Activated CD8-positive, alpha-beta memory T cell treated with anti-CD3 and anti-CD28 coated beads for 36 hours (primary cell): ENCODE measurements around the gene ANKRD34B. TPM values are rescaled to one million over a fixed set of nuclear protein-coding genes. Genes with fewer than 3 reads are reported as not detected.
"Not testable (repeated sequence)": the region's sequence is repeated elsewhere in the genome, so short reads cannot be mapped to it uniquely, and the experiment has no call there.

Experiments used
- CTCF ChIA-PET: fragments of 350-600 bp; sonication (Branson Sonifier 250); formaldehyde crosslinking; loops from one replicate; lab custom pipeline; 2021; ENCODE audit warnings: antibody characterized with exemption; lab: Charles Lee
- POLR2A ChIA-PET: fragments of 350-600 bp; sonication (Branson Sonifier 250); formaldehyde crosslinking; loops from one replicate; lab custom pipeline; 2021; ENCODE audit warnings: antibody characterized with exemption; lab: Charles Lee
- total RNA-seq, 2 experiments: library from RNA; stranded (reverse); gene quantifications; one replicate each; pipeline ENCODE4 v1.2.3, GENCODE V29; 2021

ANKRD34B gene
- not detected for total RNA-seq

DNA sequence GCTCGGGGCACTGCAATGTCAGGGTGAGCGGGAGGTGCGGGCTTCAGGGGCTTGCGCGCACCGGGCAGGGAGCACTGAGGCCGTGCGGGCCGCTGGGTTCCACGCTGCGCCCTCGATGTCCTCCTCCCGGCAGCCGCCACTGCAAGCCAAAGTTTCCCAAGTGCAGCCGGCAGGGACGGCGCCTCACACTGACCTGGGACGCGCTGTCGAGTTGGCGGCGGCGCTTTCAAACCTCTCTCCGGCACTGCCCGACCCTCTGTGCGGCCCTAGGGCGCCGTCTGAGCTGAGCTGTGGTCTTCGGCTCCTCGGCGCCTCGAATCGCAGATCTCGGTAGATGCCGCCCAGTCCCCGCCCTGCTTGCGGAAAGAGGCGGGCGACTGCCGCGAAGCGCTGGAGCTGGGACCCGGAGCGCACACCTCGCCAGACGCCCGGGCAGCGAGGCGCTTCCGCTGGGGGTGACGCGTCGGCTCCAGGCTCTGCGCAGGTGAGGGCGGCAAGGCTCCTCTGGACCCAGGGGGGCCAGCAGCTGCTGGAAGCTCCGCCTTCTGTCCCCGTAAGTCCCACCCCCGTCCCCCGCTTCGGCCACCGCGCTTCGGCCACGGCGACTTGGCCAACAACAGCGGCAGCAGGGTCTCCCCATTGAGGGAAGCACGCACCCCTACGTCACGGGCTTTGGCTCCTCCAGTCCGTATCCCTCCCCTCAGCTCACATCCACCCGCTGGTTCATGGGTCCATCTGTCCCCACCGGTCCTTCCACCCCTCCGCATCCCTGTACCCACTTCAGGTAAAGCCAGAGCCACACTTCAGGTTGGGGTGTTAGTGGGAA, at the start of gene ANKRD34B:
Gene ANKRD34B, minus strand, starts transcription at position 320 of the 826 bp plus-strand sequence. CDS start 10,261 bp downstream, outside the sequence.
- POLR2A ChIA-PET: interaction anchor here (0.6 kb wide), 1 partner anchor 29 kb away, joined by 11 read pairs; no protein-coding TSS in a partner anchor
- CTCF ChIA-PET: no interaction called here

- ChIA-PET POLR2A (no interaction called here), CTCF (no interaction called here)
Observed at GRCh38 chr5:80619086-80619485, 49.0 kb upstream of the ANKRD34B start.

DNA sequence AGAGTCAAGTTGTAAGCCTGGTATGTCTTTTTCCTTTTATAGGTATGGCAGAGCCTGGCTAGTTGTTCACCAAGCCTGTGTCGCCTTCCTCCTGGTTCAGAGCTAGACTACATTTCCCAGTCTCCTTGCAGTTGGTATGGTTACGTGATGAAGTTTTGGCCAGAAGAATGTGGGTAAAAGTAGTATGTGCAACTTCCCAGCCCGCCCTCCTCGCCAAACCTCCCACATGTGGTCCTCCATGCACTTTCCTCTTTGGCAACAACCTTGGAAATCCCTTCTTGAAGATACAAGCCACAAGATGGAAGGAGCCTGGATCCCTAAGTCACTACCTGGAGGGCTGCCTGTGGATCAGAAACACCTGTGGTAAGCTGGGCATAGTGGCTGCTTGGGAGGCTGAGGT, 48.4 kb upstream of the ANKRD34B start:
- POLR2A ChIA-PET: no interaction called here
- CTCF ChIA-PET: no interaction called here

- POLR2A ChIA-PET: interaction anchor here (0.5 kb wide), 1 partner anchor 285 kb away, joined by 3 read pairs; no protein-coding TSS in a partner anchor
- CTCF ChIA-PET: no interaction called here
Observed at GRCh38 chr5:80615266-80615914, 45.3 kb upstream of the ANKRD34B start.

DNA sequence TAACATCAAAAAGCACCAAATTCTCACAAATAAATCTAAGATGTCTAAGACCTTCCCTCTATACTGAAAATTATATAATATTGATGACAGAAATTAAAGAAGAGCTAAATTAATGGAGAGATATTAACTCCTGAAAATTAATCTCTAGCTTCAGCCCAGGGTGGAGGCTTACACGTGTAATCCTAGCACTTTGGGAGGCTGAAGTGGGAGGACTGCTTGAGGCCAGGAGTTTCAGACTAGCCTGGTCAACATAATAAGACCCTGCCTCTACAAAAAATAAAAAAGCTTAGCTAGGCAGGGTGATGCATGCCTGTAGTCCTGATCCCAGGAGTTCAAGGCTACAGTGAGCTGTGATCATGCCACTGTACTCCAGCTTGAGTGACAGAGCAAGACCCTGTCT, 39.6 kb upstream of the ANKRD34B start:
- CTCF ChIA-PET: no interaction called here
- POLR2A ChIA-PET: no interaction called here

DNA sequence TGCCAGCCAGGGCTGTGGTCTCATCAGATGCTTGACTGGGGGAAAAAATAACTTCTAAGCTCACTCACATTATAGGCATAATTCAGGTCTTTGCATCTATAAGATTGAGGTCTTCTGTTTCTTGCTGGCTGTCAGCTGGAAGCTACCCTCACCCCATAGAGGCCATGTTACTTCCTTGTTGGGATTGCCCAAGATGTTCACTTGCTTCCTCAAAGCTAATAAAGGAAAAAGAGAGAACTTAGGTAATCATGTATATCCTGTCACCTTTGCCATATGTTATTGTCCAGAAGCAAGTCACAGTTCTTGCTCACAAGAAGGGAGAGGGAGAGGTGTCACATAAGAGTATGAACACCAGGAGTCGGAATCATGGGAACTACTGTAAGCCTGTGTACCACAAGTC, 38.7 kb upstream of the ANKRD34B start:
- POLR2A ChIA-PET: no interaction called here

DNA sequence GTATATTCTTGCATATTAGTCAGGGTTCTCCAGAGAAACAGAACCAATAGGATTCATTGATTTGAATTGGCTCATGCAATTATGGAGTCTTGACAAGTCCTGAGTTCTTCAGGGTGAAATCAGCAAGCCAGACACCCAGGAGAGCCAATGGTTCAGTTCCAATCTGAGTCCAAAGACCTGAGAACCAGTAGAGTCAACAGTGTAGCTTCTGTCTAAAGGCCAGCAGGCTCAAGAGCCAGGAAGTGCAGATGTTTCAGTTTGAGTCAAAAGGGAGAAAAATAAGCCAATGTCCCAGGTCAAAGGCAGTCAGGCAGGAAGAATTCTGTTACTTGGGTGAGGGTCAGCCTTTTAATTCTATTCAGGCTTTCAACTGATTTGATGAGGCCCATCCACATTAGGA, 37.8 kb upstream of the ANKRD34B start:
- ChIA-PET CTCF (no interaction called here), POLR2A (no interaction called here)

More for the DNA sequence above, 38.7 kb upstream of the ANKRD34B start:
- CTCF ChIA-PET: no interaction called here

DNA sequence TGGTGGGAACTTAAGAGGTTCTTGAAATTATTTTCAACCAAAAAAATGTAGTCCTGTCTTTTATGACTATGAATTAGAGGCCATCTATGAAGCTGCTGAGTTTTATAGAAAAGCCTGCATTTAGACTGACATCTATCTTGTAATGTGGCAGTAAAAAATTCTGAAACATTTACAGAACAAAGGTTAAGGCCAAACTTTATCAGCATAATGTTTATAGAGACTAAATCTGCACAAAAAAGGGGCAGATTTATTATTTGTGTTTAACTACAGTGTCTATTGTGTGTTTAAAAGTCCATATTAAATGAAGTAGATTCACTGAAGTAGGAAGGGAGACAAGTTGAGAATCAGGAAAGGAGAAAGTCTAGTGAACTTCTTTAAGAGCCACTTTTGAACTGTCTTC, 37.3 kb upstream of the ANKRD34B start:
- ChIA-PET POLR2A (no interaction called here), CTCF (no interaction called here)

GRCh38 chr5:80600943-80601693, 31.0 kb upstream of the ANKRD34B start:
- POLR2A ChIA-PET: no interaction called here

DNA sequence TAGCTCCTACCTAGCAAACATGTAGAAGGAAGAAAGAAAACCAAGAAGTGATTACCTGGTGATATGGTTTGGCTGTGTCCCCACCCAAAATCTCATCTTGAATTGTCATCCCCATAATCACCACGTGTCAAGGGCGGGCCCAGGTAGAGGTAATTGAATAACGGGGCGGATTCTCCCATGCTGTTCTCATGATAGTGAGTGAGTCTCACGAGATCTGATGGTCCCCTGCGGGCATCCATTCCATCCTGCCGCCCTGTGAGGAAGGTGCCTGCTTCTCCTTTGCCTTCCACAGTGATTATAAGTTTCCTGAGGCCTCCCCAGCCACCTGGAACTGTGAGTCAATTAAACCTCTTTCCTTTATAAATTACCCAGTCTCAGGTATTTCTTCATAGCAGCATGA, 27.4 kb upstream of the ANKRD34B start:
- POLR2A ChIA-PET: no interaction called here
- CTCF ChIA-PET: no interaction called here

More at GRCh38 chr5:80600943-80601693, 31.0 kb upstream of the ANKRD34B start:
- CTCF ChIA-PET: no interaction called here

GRCh38 chr5:80594810-80595209, 24.7 kb upstream of the ANKRD34B start:
- ChIA-PET POLR2A (no interaction called here), CTCF (no interaction called here)

DNA sequence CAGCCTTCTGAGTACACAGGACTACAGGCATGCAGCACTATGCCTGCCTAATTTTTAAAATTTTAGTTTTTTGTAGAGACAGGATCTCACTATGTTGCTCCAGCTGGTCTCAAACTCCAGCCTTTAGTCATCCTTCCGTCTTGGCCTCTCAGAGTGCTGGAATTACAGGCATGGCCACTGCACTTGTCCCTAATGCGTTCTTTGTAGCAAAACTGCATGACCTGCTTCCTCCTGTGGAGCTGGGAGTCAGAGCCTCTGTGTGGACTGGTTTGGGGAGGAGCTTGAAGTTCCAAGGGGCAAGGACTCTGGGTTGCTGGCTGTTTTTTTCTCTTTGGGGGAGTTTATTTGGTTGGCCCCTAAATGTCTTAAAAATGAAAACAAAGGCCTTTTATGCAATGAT, 22.7 kb upstream of the ANKRD34B start:
- POLR2A ChIA-PET: no interaction called here
- CTCF ChIA-PET: interaction anchor here (1.6 kb wide), 1 partner anchor 501 kb away, joined by 6 read pairs; no protein-coding TSS in a partner anchor

- CTCF ChIA-PET: no interaction called here
- POLR2A ChIA-PET: no interaction called here
Observed at GRCh38 chr5:80592105-80592504, 22.0 kb upstream of the ANKRD34B start.

DNA sequence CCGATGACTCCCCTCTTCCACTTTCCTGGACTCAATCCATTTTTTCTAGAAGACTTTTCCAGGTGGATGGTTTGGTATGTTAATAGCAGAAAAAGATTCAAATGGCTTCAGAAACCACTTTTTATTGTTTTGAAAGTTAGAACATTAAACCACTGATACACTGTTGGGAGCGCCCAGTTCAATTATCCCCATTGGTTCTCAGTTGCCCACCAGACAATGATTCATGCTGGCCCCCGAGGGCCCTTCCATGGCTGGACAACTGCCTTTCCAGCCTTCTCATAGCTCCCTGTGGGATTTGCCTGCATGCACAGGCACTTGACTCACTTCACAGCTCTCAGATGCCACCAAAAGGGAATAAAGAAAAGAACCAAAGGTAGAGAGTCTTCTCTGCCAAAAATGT, 21.3 kb upstream of the ANKRD34B start:
- POLR2A ChIA-PET: no interaction called here
- CTCF ChIA-PET: no interaction called here

DNA sequence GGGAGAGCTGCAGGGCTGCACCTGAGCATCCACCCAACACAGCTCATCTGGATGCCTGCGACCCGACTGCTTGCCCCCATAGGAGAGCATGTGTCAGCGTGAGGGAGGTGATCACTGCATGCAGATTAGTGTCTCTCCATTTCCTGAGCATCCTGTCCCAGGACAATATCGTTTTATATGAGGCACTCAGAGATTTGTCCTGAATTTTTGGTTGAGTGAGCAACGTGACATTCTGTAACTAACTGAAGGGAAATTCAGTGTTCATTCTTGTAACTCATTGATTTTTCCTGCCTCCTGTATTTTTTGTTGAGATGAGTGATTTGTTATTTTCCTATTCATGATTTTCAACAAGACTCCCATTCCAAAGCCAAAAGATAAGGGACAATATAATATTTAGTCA, 20.7 kb upstream of the ANKRD34B start:
- POLR2A ChIA-PET: no interaction called here
- CTCF ChIA-PET: no interaction called here

GRCh38 chr5:80588858-80589540, 18.9 kb upstream of the ANKRD34B start:
- ChIA-PET CTCF (no interaction called here), POLR2A (no interaction called here)

GRCh38 chr5:80584770-80585169, 14.7 kb upstream of the ANKRD34B start:
- ChIA-PET CTCF (interaction anchor here (0.6 kb wide), 1 partner anchor 36 kb away, joined by 3 read pairs; no protein-coding TSS in a partner anchor), POLR2A (no interaction called here)

GRCh38 chr5:80580291-80580690, 10.2 kb upstream of the ANKRD34B start:
- CTCF ChIA-PET, POLR2A ChIA-PET: not testable (repeated sequence)

- POLR2A ChIA-PET: no interaction called here
- CTCF ChIA-PET: no interaction called here
Observed at GRCh38 chr5:80579050-80579449, 9.0 kb upstream of the ANKRD34B start.
